Activated naive CD4-positive, alpha-beta T cell treated with anti-CD3 and anti-CD28 coated beads for 36 hours (primary cell): Measurements from ENCODE around the gene ADGB. TPM values are rescaled to one million over a fixed set of nuclear protein-coding genes. Genes with fewer than 3 reads are reported as not detected.
"Not testable (repeated sequence)": the region's sequence is repeated elsewhere in the genome, so short reads cannot be mapped to it uniquely, and the experiment has no call there.

Experiments used
- CTCF ChIA-PET: fragments of 350-600 bp; sonication (Branson Sonifier 250); formaldehyde crosslinking; loops from one replicate; lab custom pipeline; 2021; ENCODE audit warnings: antibody characterized with exemption; lab: Charles Lee
- DNase-seq: peaks from one replicate; pipeline ENCODE4 v3.0.0-alpha.2; 2020
- H3K27ac Mint-ChIP-seq: one replicate; pipeline ENCODE4 v1.8.0; 2021; ENCODE audit warnings: mild to moderate bottlenecking, mixed read lengths
- H3K27me3 Mint-ChIP-seq: one replicate; pipeline ENCODE4 v1.8.0; 2021; ENCODE audit warnings: low read depth, mixed read lengths
- H3K36me3 Mint-ChIP-seq: one replicate; pipeline ENCODE4 v1.8.0; 2021; ENCODE audit warnings: low read depth, mixed read lengths
- H3K4me1 Mint-ChIP-seq: one replicate; pipeline ENCODE4 v1.8.0; 2021; ENCODE audit warnings: low read depth, mixed read lengths
- H3K4me3 Mint-ChIP-seq: one replicate; pipeline ENCODE4 v1.8.0; 2021; ENCODE audit warnings: mild to moderate bottlenecking, moderate library complexity, mixed read lengths
- H3K9me3 Mint-ChIP-seq: one replicate; pipeline ENCODE4 v1.8.0; 2021; ENCODE audit warnings: mixed read lengths
- intact Hi-C: fragments of 100-400 bp; cut with micrococcal nuclease; formaldehyde crosslinking; loops from one replicate; pipeline ENCODE4 v1.15.1; 2023
- total RNA-seq, 2 experiments: library from RNA; stranded (reverse); gene quantifications; one replicate each; pipeline ENCODE4 v1.2.3, GENCODE V29; 2021

Gene ADGB
- total RNA-seq, 2 experiments from 2014 or later, result not detected

DNA sequence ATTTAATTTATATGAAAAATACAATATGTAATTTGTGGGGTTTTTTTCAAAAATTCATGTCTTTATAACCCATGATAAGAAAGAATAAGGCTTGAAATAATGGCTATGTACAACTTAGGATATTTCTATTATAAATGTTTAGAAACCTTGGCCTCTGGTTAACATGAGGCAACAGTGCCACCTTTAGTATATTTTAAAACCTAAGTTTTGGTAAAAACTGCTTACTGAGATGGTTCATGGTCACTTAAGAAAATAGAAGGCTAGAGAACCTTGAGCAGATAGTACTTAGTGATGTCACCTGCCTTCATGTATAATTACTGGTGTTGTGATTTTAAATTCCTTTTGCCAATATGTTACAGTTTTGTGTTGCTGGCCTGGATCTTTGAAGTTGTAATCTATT, 176.4 kb downstream of the ADGB start:
- Mint-ChIP-seq H3K27ac (no peak overlapping the region), H3K9me3 (no peaks in the 10 kb centered on the region), H3K27me3 (no peaks in the 10 kb centered on the region), H3K4me1 (peaks cover 16% of the 10 kb centered on the region), H3K36me3 (no peaks in the 10 kb centered on the region), H3K4me3 (no peak overlapping the region)
- intact Hi-C loops, result loop anchor here (10.0 kb wide), 1 partner anchor 810 kb away; the partner anchor contains the start of gene SHPRH
- DNase-seq, result no peak
- CTCF ChIA-PET, result no interaction called here

- Mint-ChIP-seq H3K27me3 (no peaks in the 10 kb centered on the region), H3K9me3 (no peaks in the 10 kb centered on the region), H3K27ac (no peak overlapping the region), H3K36me3 (no peaks in the 10 kb centered on the region), H3K4me3 (no peak overlapping the region), H3K4me1 (no peaks in the 10 kb centered on the region)
- intact Hi-C loops, result no loop called here
- DNase-seq, result no peak
- CTCF ChIA-PET, result interaction anchor here (0.6 kb wide), 1 partner anchor 197 kb away, joined by 4 read pairs; no protein-coding TSS in a partner anchor
Measured at GRCh38 chr6:146781836-146782235, 183.1 kb downstream of the ADGB start.

DNA sequence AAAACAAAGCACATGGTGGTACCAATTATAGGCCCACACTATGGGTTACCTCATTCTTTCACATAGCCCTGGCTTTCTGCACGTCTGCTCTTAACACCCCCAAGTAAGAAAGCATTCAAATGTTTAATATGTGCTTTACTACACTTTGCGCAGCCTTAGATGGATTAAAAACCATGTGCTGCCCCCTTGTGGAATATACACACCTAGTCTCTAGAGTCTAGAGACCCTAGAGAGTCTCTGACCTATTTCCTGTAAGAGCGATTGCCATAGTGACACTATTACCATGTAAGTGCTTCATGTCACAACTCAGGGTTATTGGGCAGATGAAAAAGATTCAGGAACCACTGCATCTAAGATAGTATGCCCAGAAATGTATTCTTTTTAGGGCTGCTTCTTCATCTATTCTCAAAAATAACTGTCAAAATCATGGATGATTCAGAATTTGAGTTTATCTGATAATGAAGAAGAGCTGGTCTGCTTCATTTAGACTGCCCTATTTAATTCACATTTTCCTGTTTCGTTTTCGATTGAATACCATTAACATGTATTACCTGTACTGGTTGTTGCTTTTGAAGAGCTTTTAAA, 186.3 kb downstream of the ADGB start:
- H3K36me3 Mint-ChIP-seq, result no peaks in the 10 kb centered on the region
- intact Hi-C loops, result loop anchor here (1.0 to 2.0 kb wide), 2 partner anchors 84 to 856 kb away; no protein-coding TSS in a partner anchor
- H3K4me1 Mint-ChIP-seq, result no peaks in the 10 kb centered on the region
- no peaks in the 10 kb centered on the region for H3K27me3 Mint-ChIP-seq
- CTCF ChIA-PET, result interaction anchor here (1.0 to 1.1 kb wide), 2 partner anchors 8 to 16 kb away, joined by 3 to 6 read pairs; no protein-coding TSS in a partner anchor
- no peaks in the 10 kb centered on the region for H3K9me3 Mint-ChIP-seq
- peak; percentile 52 for DNase-seq
- no peak overlapping the region for H3K4me3 Mint-ChIP-seq
- no peak overlapping the region for H3K27ac Mint-ChIP-seq

GRCh38 chr6:146787876-146788508, 189.2 kb downstream of the ADGB start:
- Mint-ChIP-seq H3K4me3 (no peak overlapping the region), H3K4me1 (no peaks in the 10 kb centered on the region), H3K27ac (no peak overlapping the region), H3K27me3 (peaks cover under 1% of the 10 kb centered on the region), H3K36me3 (no peaks in the 10 kb centered on the region), H3K9me3 (no peaks in the 10 kb centered on the region)
- CTCF ChIA-PET, result interaction anchor here (1.1 kb wide), 1 partner anchor 45 kb away, joined by 3 read pairs; no protein-coding TSS in a partner anchor
- DNase-seq, result no peak
- intact Hi-C loops, result no loop called here

- CTCF ChIA-PET, result no interaction called here
- DNase-seq, result no peak
- intact Hi-C loops, result no loop called here
- H3K4me3 Mint-ChIP-seq, result no peak overlapping the region
- no peaks in the 10 kb centered on the region for H3K36me3 Mint-ChIP-seq
- H3K9me3 Mint-ChIP-seq, result peaks cover 3% of the 10 kb centered on the region
- H3K4me1 Mint-ChIP-seq, result no peaks in the 10 kb centered on the region
- peaks cover 5% of the 10 kb centered on the region for H3K27me3 Mint-ChIP-seq
- H3K27ac Mint-ChIP-seq, result no peak overlapping the region
Measured at GRCh38 chr6:146790561-146791091, 191.9 kb downstream of the ADGB start.

GRCh38 chr6:146791930-146792329, 193.2 kb downstream of the ADGB start:
- no peaks in the 10 kb centered on the region for H3K4me1 Mint-ChIP-seq
- peaks cover 3% of the 10 kb centered on the region for H3K9me3 Mint-ChIP-seq
- H3K27ac Mint-ChIP-seq, result no peak overlapping the region
- no peaks in the 10 kb centered on the region for H3K36me3 Mint-ChIP-seq
- intact Hi-C loops, result no loop called here
- DNase-seq, result no peak
- H3K4me3 Mint-ChIP-seq, result no peak overlapping the region
- CTCF ChIA-PET, result no interaction called here
- H3K27me3 Mint-ChIP-seq, result peaks cover 7% of the 10 kb centered on the region

- H3K27me3 Mint-ChIP-seq, H3K27ac Mint-ChIP-seq, H3K9me3 Mint-ChIP-seq, H3K4me3 Mint-ChIP-seq, DNase-seq, H3K36me3 Mint-ChIP-seq, H3K4me1 Mint-ChIP-seq, CTCF ChIA-PET, intact Hi-C loops: not testable (repeated sequence)
Measured at GRCh38 chr6:146793218-146793617, 194.4 kb downstream of the ADGB start.

DNA sequence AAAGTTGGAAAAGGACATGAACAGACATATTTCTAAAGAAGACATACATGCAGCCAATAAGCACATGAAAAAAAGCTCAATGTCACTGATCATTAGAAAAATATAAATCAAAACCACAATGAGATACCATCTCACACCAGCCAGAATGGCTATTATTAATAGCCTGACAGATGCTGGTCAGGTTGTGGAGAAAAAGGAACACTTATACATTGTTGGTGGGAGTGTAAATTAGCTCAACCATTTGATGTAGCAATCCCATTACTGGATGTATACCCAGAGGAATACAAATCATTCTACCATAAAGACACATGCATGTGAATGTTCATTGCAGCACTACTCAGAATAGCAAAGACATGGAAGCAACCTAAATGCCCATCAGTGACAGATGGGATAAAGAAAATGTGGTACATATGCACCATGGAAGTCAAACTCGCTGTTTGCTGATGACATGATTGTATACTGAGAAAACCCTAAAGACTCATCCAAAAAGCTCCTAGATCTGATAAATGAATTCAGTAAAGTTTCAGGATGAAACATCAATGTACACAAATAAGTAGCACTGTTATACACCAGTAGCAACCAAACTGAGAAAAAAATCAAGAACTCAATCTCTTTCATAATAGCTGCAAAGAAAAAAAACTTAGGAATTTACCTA, 196.8 kb downstream of the ADGB start:
- no peak for DNase-seq
- CTCF ChIA-PET, result no interaction called here
- no peak overlapping the region for H3K27ac Mint-ChIP-seq
- H3K36me3 Mint-ChIP-seq, result no peaks in the 10 kb centered on the region
- H3K4me3 Mint-ChIP-seq, result no peak overlapping the region
- H3K4me1 Mint-ChIP-seq, result no peaks in the 10 kb centered on the region
- intact Hi-C loops, result no loop called here
- peaks cover 7% of the 10 kb centered on the region for H3K27me3 Mint-ChIP-seq
- peaks cover 3% of the 10 kb centered on the region for H3K9me3 Mint-ChIP-seq

DNA sequence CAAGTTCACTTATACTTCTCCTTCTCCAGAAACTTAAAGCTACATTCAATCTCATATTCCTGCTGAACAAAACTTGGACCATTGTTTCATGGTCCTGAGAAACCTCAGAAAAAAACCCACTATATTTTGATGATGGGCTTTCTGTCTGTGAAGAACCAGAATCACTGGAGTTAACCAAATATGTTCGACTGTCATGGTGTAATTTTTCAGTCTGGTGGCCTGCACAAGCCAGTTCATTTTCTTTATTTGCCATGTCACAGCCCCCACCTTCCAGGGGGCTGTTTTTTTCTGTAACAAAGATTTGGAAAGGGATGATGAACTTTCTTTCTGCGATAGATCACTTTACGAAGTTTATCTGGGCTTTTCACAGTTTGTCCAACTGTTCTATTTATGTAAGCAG, 204.4 kb downstream of the ADGB start:
- CTCF ChIA-PET, H3K4me1 Mint-ChIP-seq, H3K36me3 Mint-ChIP-seq, H3K27ac Mint-ChIP-seq, H3K4me3 Mint-ChIP-seq, H3K9me3 Mint-ChIP-seq, intact Hi-C loops, DNase-seq, H3K27me3 Mint-ChIP-seq: not testable (repeated sequence)

- Mint-ChIP-seq H3K27ac (no peak overlapping the region), H3K9me3 (no peaks in the 10 kb centered on the region), H3K4me3 (no peak overlapping the region), H3K27me3 (peaks cover 2% of the 10 kb centered on the region), H3K4me1 (no peaks in the 10 kb centered on the region), H3K36me3 (no peaks in the 10 kb centered on the region)
- intact Hi-C loops, result no loop called here
- no peak for DNase-seq
- CTCF ChIA-PET, result no interaction called here
Measured at GRCh38 chr6:146803601-146804000, 204.8 kb downstream of the ADGB start.

- no peaks in the 10 kb centered on the region for H3K36me3 Mint-ChIP-seq
- H3K4me3 Mint-ChIP-seq, result no peak overlapping the region
- peaks cover 2% of the 10 kb centered on the region for H3K27me3 Mint-ChIP-seq
- H3K9me3 Mint-ChIP-seq, result no peaks in the 10 kb centered on the region
- no peak for DNase-seq
- no peak overlapping the region for H3K27ac Mint-ChIP-seq
- intact Hi-C loops, result no loop called here
- CTCF ChIA-PET, result no interaction called here
- no peaks in the 10 kb centered on the region for H3K4me1 Mint-ChIP-seq
Measured at GRCh38 chr6:146805546-146806325, 207.0 kb downstream of the ADGB start.

GRCh38 chr6:146809014-146809413, 210.2 kb downstream of the ADGB start:
- H3K27me3 Mint-ChIP-seq, H3K4me3 Mint-ChIP-seq, intact Hi-C loops, H3K27ac Mint-ChIP-seq, H3K4me1 Mint-ChIP-seq, H3K36me3 Mint-ChIP-seq, CTCF ChIA-PET, H3K9me3 Mint-ChIP-seq, DNase-seq: not testable (repeated sequence)
